GM18499 (cell line): Measurements from ENCODE around the gene BRSK2.
"Not testable (repeated sequence)": the region's sequence is repeated elsewhere in the genome, so short reads cannot be mapped to it uniquely, and the experiment has no call there.

Source experiments
- ATAC-seq: cut with Tn5 transposase; IDR thresholded peaks from one replicate; pipeline ENCODE4 v1.9.1; 2021; ENCODE audit warnings: moderate number of reproducible peaks; ENCODE audit not compliant: insufficient read depth, unreplicated experiment

The BRSK2 gene

DNA sequence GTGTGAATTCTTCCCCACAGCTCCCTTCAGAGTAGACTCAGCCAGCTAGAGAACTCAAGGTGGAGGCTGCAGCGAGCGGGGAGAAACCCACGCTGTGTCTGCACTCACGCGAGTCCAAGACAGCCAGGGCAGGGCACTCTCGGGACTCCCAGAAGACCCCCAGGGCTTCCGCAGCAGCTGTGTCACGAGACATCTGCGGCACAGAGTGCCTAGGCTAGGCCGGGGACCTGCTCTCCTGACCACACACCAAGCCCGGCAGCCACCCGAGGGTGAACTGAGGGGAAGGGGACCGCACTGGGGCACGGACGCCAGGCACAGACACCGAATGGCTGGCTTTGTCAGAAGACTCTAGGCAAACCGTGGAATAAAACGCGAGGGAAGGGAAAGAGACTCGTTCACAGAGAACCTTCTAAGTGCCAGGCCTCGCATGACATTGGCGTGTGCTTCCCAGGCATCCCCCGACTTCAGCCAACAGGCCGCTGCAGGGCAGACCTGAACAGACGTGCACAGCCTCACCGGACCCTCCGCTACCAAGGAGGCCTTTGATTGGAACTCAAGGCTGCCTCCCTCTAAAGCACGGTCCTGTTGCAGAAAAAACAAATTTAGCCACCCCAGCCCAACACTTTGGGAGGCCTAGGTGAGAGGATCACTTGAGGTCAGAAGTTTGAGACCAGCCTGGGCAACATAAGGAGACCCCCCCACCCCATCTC, 115.0 kb downstream of the BRSK2 start:
- ATAC-seq: no peak

DNA sequence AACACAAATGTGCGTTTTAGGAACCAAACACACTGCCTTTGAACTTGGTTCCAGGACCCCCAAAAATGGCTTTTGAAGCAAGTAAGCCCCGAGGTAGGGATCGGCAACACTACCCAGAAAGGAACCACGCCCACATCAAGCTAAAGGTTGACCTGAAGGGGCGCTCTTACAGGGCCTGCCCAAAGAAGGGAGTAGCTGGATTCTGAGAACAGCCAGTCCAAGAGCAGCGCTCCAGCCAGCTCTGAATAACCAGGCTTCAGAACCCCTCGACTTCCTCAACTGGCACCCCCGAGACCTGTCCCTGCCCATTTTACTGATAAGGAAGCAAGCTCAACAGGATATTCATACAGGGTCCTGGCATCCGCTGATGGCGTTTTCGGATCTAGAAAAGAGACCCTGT, 115.7 kb downstream of the BRSK2 start:
- no peak for ATAC-seq

DNA sequence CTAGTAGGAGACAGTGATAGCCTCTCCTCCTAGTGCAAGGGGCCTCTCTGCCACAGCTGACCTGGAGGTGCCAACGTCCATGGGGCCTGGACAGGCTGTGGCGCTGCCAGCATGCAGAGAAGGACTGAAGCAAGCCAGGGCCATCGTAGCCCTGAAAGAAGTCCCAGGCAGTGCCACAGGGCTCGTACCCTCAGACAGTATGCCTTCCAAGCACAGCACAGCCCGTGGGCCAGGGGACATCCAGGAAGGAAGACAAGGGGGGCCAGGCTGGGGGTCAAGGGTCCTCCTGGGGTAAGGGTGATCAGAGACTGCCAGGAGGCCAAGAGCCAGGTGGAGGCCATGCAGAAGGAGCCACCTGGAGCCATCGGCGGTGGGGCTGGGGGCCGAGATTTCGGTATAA, 117.2 kb downstream of the BRSK2 start:
- ATAC-seq: no peak

DNA sequence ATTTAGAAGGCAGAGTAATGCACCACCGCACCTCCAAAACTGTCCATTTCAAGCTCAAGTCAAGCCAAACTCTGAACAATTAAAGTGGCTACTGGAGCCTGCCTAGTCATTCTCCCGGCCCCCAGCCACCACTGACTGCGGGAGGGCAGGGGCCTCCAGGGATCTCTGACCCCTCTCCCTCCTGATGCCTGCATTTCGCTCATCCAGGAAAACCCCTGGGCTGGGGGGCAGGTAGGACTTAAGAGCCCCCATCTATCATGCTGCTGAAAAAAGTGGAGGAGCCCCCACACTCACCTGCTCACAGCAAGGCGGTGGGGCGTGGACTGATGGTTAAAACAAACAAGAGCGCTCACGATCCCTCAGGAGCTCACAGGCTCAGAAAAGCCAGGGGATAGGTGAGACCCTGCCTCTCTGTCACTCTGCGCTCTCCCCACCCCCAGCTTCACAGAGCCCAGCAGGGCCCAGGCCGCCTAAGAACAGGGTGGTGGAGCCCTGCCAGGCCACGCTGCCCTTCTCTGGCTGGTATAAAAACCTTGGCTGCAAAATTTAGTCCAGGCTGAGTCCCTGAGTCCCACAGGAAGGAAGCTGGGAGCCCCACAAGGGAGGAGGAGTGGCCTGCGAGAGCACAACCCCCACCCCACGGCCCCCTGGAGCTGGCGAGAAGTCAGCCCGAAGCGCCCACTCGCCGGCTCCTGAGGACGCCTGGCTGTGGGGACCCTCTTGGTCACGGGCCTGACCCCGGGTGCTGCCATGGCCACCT, 117.8 kb downstream of the BRSK2 start:
- no peak for ATAC-seq

DNA sequence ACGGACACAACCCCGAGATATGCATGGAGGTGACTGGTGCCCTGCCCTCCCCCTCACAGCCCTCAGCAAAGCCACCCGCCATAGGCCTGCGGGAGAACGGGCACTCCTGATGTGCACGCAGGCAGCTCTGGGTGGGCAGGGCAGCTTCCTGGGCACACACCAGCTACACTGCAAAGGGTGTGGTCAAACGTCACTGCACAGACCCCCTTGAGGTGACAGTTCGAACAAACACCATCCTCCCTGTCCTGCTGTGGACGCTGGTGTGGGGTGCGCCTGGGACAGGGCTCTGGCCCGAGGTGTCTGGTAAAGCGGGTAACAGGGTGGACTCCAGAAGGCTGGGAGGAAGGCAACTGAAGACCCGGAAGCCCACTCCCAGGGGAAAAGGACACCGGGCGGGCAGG, 118.8 kb downstream of the BRSK2 start:
- ATAC-seq: no peak

- no peak for ATAC-seq
These were observed 119.3 kb downstream of the BRSK2 start for GRCh38 chr11:1508986-1509385.

DNA sequence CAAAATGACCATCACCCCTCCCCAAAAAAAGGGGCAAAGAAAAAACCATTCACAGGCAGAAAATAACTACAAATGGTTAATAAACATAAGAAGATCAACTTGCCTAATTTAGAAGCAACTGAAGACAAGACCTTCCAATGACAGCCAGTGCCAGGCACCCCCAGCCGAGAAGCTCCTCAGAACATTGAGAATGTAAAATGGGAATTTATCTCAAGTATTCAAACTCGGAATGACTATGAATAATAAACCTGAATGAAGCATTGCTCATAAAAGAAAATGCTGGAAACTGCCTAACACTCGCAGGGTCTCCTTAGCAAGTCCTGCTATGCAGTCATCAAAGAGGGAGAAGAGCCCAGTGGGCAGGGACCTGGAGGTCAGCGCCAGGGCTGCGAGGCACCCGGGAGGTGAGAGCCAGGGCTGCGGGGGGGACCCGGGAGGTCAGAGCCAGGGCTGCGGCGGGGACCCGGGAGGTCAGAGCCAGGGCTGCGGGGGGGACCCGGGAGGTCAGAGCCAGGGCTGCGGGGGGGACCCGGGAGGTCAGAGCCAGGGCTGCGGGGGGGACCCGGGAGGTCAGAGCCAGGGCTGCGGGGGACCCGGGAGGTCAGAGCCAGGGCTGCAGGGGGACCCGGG, 120.0 kb downstream of the BRSK2 start:
- no peak for ATAC-seq

GRCh38 chr11:1510351-1510750, 120.6 kb downstream of the BRSK2 start:
- not testable (repeated sequence) for ATAC-seq

GRCh38 chr11:1510928-1511327, 121.2 kb downstream of the BRSK2 start:
- ATAC-seq: no peak

- no peak for ATAC-seq
These were observed 122.3 kb downstream of the BRSK2 start for GRCh38 chr11:1511937-1512496.
